Esophagus muscularis mucosa (tissue), 4 donors: Measurements from ENCODE around the gene COMT. TPM values are rescaled to one million over a fixed set of nuclear protein-coding genes. Genes with fewer than 3 reads are reported as not detected.

ENCODE experiments used
- DNase-seq: peaks from one replicate; pipeline ENCODE4 v3.0.0-alpha.2; 2017; ENCODE audit errors: extremely low spot score
- H3K27ac ChIP-seq, 4 donors: fragments of 200-600 bp; sonication (generic); replicated peaks in 1 of 4; 1 replicate in 3 of 4; 2 replicates in 1 of 4; pipeline ENCODE4 v1.5.1; 2016 to 2019; ENCODE audit warnings: mild to moderate bottlenecking in 1 of 4
- H3K27me3 ChIP-seq, 4 donors: fragments of 200-600 bp; sonication (generic); one replicate each; pipeline versions ENCODE4 v1.5.1 to v1.6.0; 2016 to 2019
- H3K36me3 ChIP-seq, 4 donors: fragments of 200-600 bp; sonication (generic); one replicate each; pipeline ENCODE4 v1.5.1; 2016 to 2019
- H3K4me1 ChIP-seq, 4 donors: fragments of 200-600 bp; sonication (generic); one replicate each; pipeline ENCODE4 v1.5.1; 2016 to 2019
- H3K4me3 ChIP-seq, 4 donors: fragments of 200-600 bp; sonication (generic); 1 replicate in 2 of 4; 2 replicates in 2 of 4; pipeline ENCODE4 v1.5.1; 2016 to 2019; ENCODE audit warnings: mild to moderate bottlenecking in 4 of 4, moderate library complexity in 1 of 4
- H3K9me3 ChIP-seq, 4 donors: fragments of 200-600 bp; sonication (generic); 1 replicate in 3 of 4; 2 replicates in 1 of 4; pipeline ENCODE4 v1.5.1; 2016 to 2019
- CTCF ChIP-seq, 3 experiments: fragments of 200-600 bp in 2 of 3; fragments of 450-650 bp in 1 of 3; sonication (generic) in 2 of 3; IDR thresholded peaks; one replicate each; pipeline ENCODE4 v1.5.1; 2017 to 2019; ENCODE audit warnings: antibody characterized with exemption in 3 of 3, mild to moderate bottlenecking in 2 of 3, moderate library complexity in 1 of 3
- EP300 ChIP-seq: sonication (generic); formaldehyde crosslinking; IDR thresholded peaks from one replicate; pipeline ENCODE4 v1.6.1; 2017; ENCODE audit warnings: antibody characterized with exemption
- POLR2A ChIP-seq: fragments of 450-650 bp; IDR thresholded peaks from one replicate; pipeline ENCODE4 v1.6.1; 2017; ENCODE audit warnings: antibody characterized with exemption, moderate library complexity, mild to moderate bottlenecking, low read depth
- POLR2AphosphoS5 ChIP-seq, 2 donors: sonication (generic); formaldehyde crosslinking; IDR thresholded peaks; one replicate each; pipeline ENCODE4 v1.6.1; 2017; ENCODE audit warnings: antibody characterized with exemption in 2 of 2
- WGBS: methylation state at CpG from one replicate; pipeline ENCODE4 v1.1.5; 2018; 5-methylcytosine and 5-hydroxymethylcytosine counted together
- intact Hi-C: fragments of 100-400 bp; cut with DNase I; formaldehyde crosslinking; loops from one replicate; pipeline ENCODE4 v1.15.1; 2023
- total RNA-seq, 4 donors: library from RNA; depleted of rRNA; stranded (reverse); fragments of >200 nt; gene quantifications; one replicate each; pipeline versions ENCODE4 v1.1.0 to v1.2.1, GENCODE V29; 2016

COMT gene
- total RNA-seq, 4 donors from 2014 or later, result 141 to 231 (median 196) TPM

GRCh38 chr22:19966908-19967750 lies 25.6 kb downstream of the COMT start:
- H3K4me1 ChIP-seq, result peaks cover 6 to 29% (median 21%) of the 10 kb centered on the region in 4 donors
- no peak overlapping the region for H3K4me3 ChIP-seq
- intact Hi-C loops, result no loop called here
- H3K36me3 ChIP-seq, result peaks cover 26 to 92% (median 80%) of the 10 kb centered on the region in 4 donors
- WGBS, result 70% methylated on average over 18 of the region's 20 CpGs
- TF ChIP-seq POLR2A (no peak), EP300 (no peak), POLR2AphosphoS5 (IDR thresholded peaks at IDR 0.05) (no peak), CTCF (IDR thresholded peaks at IDR 0.05) (no peak)
- H3K27me3 ChIP-seq, result no peaks in the 10 kb centered on the region
- DNase-seq, result no peak
- no peaks in the 10 kb centered on the region for H3K9me3 ChIP-seq
- H3K27ac ChIP-seq, result no peak overlapping the region

GRCh38 chr22:19967850-19968449 lies 26.4 kb downstream of the COMT start:
- Histone ChIP-seq H3K4me1 (peaks cover 0 to 21% (median 13%) of the 10 kb centered on the region in 4 donors), H3K9me3 (no peaks in the 10 kb centered on the region), H3K4me3 (no peak overlapping the region), H3K27me3 (no peaks in the 10 kb centered on the region), H3K36me3 (peaks cover 29 to 96% (median 86%) of the 10 kb centered on the region in 4 donors), H3K27ac (no peak overlapping the region)
- intact Hi-C loops, result no loop called here
- TF ChIP-seq EP300, result no peak
- no peak for TF ChIP-seq POLR2A
- no peak for TF ChIP-seq POLR2AphosphoS5 (IDR thresholded peaks at IDR 0.05)
- TF ChIP-seq CTCF (IDR thresholded peaks at IDR 0.05), result no peak
- DNase-seq, result no peak
- 83% methylated on average over 5 of the region's 7 CpGs for WGBS

GRCh38 chr22:19968450-19968891 lies 26.9 kb downstream of the COMT start:
- H3K27me3 ChIP-seq, result no peaks in the 10 kb centered on the region
- intact Hi-C loops, result no loop called here
- no peak for DNase-seq
- TF ChIP-seq POLR2A (no peak), EP300 (no peak), POLR2AphosphoS5 (IDR thresholded peaks at IDR 0.05) (no peak), CTCF (IDR thresholded peaks at IDR 0.05) (no peak)
- no peak overlapping the region for H3K27ac ChIP-seq
- H3K9me3 ChIP-seq, result no peaks in the 10 kb centered on the region
- peaks cover 0 to 18% (median 9%) of the 10 kb centered on the region in 4 donors for H3K4me1 ChIP-seq
- no peak overlapping the region for H3K4me3 ChIP-seq
- peaks cover 30 to 97% (median 90%) of the 10 kb centered on the region in 4 donors for H3K36me3 ChIP-seq
- WGBS, result 89% methylated on average over 15 of the region's 18 CpGs

- WGBS, result 78% methylated on average over 7 of the region's 11 CpGs
- Histone ChIP-seq H3K36me3 (peaks cover 21 to 95% (median 87%) of the 10 kb centered on the region in 4 donors), H3K4me1 (peaks cover 0 to 19% (median 11%) of the 10 kb centered on the region in 4 donors), H3K4me3 (no peak overlapping the region), H3K9me3 (no peaks in the 10 kb centered on the region), H3K27me3 (no peaks in the 10 kb centered on the region), H3K27ac (no peak overlapping the region)
- DNase-seq, result no peak
- intact Hi-C loops, result loop anchor here (1.0 kb wide), 1 partner anchor 44 kb away; no protein-coding TSS in a partner anchor
- TF ChIP-seq EP300 (no peak), POLR2AphosphoS5 (IDR thresholded peaks at IDR 0.05) (no peak), POLR2A (no peak), CTCF (IDR thresholded peaks at IDR 0.05) (no peak)
These were observed 27.8 kb downstream of the COMT start for GRCh38 chr22:19969141-19969928.
